ENCODE results near the gene TES.

The TES gene

DNA sequence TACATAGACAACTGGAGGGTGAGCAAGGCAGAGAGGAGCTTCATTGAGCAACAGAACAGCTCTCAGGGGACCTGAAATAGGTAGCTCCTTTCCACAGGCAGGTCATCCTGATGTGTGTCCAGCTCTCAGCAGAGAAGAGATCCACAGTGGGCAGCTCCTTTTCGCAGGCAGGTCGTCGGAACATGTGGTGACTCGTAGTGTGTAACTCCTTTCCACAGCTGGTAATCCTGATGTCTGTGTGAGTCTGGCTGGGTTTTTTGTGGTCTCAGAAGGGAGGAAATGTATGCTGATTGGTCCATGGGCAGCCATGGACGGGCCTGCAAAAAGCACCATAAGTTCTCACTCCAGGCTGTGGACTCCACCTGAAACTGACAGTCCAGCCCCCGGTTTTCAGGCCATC is 24.4 kb upstream of the TES start:
- in situ Hi-C loops (cut with MboI; ENCODE audit: low sequenced_read_pairs, unreplicated experiment) = no loop called here
- DNase-seq (ENCODE audit: low spot score) = no peak
- TF ChIP-seq, protein P1, sequence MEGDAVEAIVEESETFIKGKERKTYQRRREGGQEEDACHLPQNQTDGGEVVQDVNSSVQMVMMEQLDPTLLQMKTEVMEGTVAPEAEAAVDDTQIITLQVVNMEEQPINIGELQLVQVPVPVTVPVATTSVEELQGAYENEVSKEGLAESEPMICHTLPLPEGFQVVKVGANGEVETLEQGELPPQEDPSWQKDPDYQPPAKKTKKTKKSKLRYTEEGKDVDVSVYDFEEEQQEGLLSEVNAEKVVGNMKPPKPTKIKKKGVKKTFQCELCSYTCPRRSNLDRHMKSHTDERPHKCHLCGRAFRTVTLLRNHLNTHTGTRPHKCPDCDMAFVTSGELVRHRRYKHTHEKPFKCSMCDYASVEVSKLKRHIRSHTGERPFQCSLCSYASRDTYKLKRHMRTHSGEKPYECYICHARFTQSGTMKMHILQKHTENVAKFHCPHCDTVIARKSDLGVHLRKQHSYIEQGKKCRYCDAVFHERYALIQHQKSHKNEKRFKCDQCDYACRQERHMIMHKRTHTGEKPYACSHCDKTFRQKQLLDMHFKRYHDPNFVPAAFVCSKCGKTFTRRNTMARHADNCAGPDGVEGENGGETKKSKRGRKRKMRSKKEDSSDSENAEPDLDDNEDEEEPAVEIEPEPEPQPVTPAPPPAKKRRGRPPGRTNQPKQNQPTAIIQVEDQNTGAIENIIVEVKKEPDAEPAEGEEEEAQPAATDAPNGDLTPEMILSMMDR (IDR thresholded peaks at IDR 0.05; ENCODE audit: borderline replicate concordance, control extremely low read depth, extremely low read depth, insufficient read depth, missing control alignments) = no peak

DNA sequence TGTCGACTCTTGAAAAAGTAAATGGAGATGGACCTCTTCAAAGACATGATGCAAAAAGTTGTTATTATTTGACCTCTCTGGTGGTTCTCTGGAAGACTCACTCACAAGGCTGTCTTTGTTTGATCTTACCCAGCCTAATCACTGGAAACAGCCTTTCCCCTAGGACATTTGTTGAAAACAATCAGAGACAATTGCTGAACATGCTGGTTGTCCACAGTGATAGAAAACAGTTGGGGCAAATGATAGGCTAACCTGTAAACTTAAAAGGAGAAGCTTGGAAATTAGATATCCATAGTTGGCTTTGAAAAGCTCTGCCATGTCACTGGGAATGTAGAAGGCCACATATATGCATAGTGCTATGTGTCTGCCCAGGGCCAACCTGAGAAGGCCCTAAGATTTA is 22.9 kb upstream of the TES start:
- in situ Hi-C loops (cut with MboI; ENCODE audit: low sequenced_read_pairs, unreplicated experiment) = no loop called here
- DNase-seq (ENCODE audit: low spot score) = no peak
- TF ChIP-seq, protein P1 (IDR thresholded peaks at IDR 0.05; ENCODE audit: borderline replicate concordance, control extremely low read depth, extremely low read depth, insufficient read depth, missing control alignments) = no peak

DNA sequence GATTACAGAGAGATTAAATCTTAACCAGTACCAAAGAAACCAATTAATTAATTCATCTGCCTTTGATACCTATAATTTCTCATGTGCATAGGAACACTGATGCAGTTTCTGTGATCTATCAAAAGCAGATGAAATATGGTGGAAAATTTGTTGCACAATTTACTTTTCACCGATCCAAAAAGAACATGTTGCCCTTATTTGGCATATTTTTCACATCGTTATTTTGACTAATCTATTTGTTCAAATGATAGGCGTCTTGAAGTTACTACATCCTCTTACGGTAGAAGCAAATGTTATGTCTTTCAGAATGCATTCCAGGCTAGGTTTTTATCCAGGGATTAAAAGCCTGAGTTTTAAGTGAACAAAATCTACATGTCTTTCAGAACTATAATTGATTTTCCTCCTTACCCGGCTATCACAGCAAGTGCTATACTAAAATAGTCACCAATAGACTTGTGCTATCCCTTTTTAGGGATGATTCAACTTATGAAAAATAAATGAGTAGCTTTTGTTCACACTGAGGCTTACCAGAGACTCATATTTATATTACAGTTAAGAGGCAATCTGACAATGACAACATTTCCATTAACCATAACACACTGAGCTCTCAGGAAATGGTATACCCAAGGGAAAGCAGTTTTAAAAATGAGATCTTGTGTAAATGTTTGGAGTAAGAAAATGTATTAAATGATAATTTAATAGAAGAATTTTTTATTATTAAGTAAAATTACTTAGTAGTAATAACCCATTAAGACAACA is 16.8 kb upstream of the TES start:
- in situ Hi-C loops (cut with MboI; ENCODE audit: low sequenced_read_pairs, unreplicated experiment) = no loop called here
- TF ChIP-seq, protein P1 (IDR thresholded peaks at IDR 0.05; ENCODE audit: borderline replicate concordance, control extremely low read depth, extremely low read depth, insufficient read depth, missing control alignments) = no peak
- DNase-seq (ENCODE audit: low spot score) = no peak

DNA sequence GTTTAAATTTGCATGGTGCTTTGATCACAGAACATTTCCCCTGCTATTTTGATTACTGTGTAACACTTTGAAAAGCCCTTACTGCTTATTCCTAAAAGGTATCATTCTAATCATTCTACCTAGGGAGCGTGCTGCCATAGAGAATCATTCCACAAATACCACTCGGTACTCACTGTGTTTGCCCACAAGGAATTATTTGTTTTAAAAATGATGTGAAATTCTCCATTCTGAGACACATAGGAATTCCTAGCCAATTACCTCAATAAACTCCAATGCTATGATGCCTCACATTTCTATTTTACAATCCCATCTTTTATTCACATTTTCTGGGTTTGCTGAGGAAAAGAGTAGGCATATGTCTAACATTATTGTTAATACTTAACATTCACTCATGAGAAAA is 16.2 kb upstream of the TES start:
- in situ Hi-C loops (cut with MboI; ENCODE audit: low sequenced_read_pairs, unreplicated experiment) = no loop called here
- TF ChIP-seq, protein P1 (IDR thresholded peaks at IDR 0.05; ENCODE audit: borderline replicate concordance, control extremely low read depth, extremely low read depth, insufficient read depth, missing control alignments) = no peak
- no peak for DNase-seq (ENCODE audit: low spot score)

DNA sequence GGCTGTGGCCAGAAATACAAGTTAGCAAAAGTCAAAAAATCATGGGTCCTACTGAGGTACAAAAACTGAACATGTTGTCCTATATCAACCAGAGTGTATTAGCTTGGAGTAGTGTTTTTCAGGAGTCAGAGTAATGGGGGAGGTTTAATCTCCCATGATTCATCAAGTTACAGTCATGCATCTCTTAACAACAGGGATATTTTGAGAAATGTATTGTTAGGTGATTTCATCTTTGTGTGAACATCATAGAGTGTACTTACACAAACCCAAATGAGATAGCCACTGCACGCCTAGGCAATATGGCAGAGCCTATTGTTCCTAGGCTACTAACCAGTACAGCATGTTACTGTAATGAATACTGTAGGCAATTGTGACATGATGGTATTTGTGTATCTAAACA is 14.9 kb upstream of the TES start:
- TF ChIP-seq, protein P1 (IDR thresholded peaks at IDR 0.05; ENCODE audit: borderline replicate concordance, control extremely low read depth, extremely low read depth, insufficient read depth, missing control alignments) = no peak
- in situ Hi-C loops (cut with MboI; ENCODE audit: low sequenced_read_pairs, unreplicated experiment) = no loop called here
- no peak for DNase-seq (ENCODE audit: low spot score)

DNA sequence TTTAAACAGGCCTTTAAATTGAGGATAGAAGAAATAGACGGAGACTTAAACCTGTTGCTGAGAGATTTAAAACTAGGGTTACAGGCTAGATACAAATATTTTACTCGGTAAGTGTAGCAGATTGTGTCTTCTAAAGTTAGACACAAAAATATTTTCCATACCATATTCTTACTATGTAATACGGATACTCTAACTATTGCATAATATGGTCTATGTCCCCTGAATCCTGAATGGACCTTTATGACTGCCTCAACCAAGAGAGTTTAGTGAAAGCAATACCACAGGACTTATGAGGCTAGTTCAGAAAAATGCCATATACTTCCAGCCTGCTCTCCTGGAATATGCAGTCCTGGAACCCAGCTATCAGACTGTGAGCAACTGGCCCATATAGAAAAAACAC is 13.4 kb upstream of the TES start:
- no peak for DNase-seq (ENCODE audit: low spot score)
- TF ChIP-seq, protein P1 (IDR thresholded peaks at IDR 0.05; ENCODE audit: borderline replicate concordance, control extremely low read depth, extremely low read depth, insufficient read depth, missing control alignments) = no peak
- in situ Hi-C loops (cut with MboI; ENCODE audit: low sequenced_read_pairs, unreplicated experiment) = no loop called here

Data from GM13976 (cell line).